ENCODE data around the gene SDHD. TPM values are rescaled to one million over a fixed set of nuclear protein-coding genes. Genes with fewer than 3 reads are reported as not detected.

Gene SDHD
- total RNA-seq (2022; extraction: Qiagen RNA extraction) = 57.4 to 72.2 TPM (median 63.7 TPM) in 5 replicates

DNA sequence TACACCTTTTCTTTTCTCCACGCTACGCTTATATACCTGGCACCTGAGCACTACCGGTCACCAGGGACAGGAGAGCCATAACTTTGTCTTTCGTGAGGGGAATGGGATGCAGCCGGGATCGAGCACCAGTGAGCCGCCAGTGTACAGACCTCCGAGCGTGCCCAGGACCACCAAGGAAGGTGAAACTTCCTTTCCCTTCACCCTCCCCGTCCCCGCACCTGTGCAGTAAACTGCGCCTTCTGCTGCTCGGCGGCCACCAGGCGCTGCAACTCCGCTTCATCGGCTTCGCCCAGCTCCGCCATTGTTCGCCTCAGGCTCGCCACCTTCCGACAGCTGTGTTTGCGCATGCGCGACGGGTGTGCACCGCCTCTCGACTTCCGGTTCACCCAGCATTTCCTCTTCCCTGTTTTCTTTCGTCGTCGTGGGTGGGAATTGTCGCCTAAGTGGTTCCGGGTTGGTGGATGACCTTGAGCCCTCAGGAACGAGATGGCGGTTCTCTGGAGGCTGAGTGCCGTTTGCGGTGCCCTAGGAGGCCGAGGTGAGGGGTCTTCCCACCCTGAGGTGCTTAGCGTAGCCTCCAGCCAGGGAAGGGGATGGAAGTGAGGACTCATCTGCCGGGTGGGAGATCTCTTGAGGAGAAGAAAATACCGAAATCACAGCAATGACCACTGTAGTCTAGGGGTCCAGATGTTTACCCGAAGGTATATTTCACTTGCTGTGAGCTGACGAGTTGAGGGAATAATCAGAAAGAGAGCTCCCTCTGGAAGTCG, at the start of gene SDHD, which contains the start of gene TIMM8B:
Gene SDHD, plus strand, starts transcription at position 452 of the 770 bp plus-strand sequence. Its CDS starts 35 bp downstream, at position 487.
Gene TIMM8B, minus strand, starts transcription at position 335 of the 770 bp plus-strand sequence. Its CDS starts 33 bp downstream, at position 302.

GRCh38 chr11:112073941-112074811, 12.5 kb upstream of the SDHD start, which contains the start of the genes NKAPD1 and PIH1D2:
Gene NKAPD1 (plus strand): TSS chr11:112074299. CDS start chr11:112075575, 1,276 bp downstream.
Gene PIH1D2 (minus strand): TSS chr11:112074017. CDS start chr11:112073174, 843 bp downstream.

Other genes starting within 250 kb of the SDHD start
- gene ALG9, start 215.3 kb upstream of the SDHD start, total RNA-seq (2022; extraction: Qiagen RNA extraction) = 19.6 to 25.2 TPM (median 21.7 TPM) in 5 replicates
- 1.4 to 1.6 TPM (median 1.5 TPM) in 5 replicates for gene FDXACB1, start 207.7 kb upstream of the SDHD start, total RNA-seq (2022; extraction: Qiagen RNA extraction)
- gene CFAP68, start 207.3 kb upstream of the SDHD start, total RNA-seq (2022; extraction: Qiagen RNA extraction) = 31.6 to 37.7 TPM (median 36.1 TPM) in 5 replicates
- 12.4 to 28.7 TPM (median 17.0 TPM) in 5 replicates for gene CRYAB, start 175.1 kb upstream of the SDHD start, total RNA-seq (2022; extraction: Qiagen RNA extraction)
- 0.09 TPM in 1 of 5 replicates, not detected in the others for gene HSPB2, start 174.1 kb upstream of the SDHD start, total RNA-seq (2022; extraction: Qiagen RNA extraction)
- 0.15 to 0.45 TPM (median 0.26 TPM) in 5 replicates for gene C11orf52, start 168.0 kb upstream of the SDHD start, total RNA-seq (2022; extraction: Qiagen RNA extraction)
- 6.1 to 10.3 TPM (median 9.6 TPM) in 5 replicates for gene DIXDC1, start 149.5 kb upstream of the SDHD start, total RNA-seq (2022; extraction: Qiagen RNA extraction)
- 26.5 to 34.1 TPM (median 31.1 TPM) in 5 replicates for gene DLAT, start 61.5 kb upstream of the SDHD start, total RNA-seq (2022; extraction: Qiagen RNA extraction)
- gene PIH1D2, start 12.9 kb upstream of the SDHD start, total RNA-seq (2022; extraction: Qiagen RNA extraction) = 0.70 to 1.4 TPM (median 1.1 TPM) in 5 replicates
- gene NKAPD1, start 12.6 kb upstream of the SDHD start, total RNA-seq (2022; extraction: Qiagen RNA extraction) = 15.9 to 18.2 TPM (median 17.3 TPM) in 5 replicates
- 56.0 to 75.2 TPM (median 59.3 TPM) in 5 replicates for gene TIMM8B, start 117 bp upstream of the SDHD start, total RNA-seq (2022; extraction: Qiagen RNA extraction)
- gene IL18, start 77.2 kb downstream of the SDHD start, total RNA-seq (2022; extraction: Qiagen RNA extraction) = 75.9 to 94.3 TPM (median 87.5 TPM) in 5 replicates
- not detected in 5 replicates for gene TEX12, start 80.5 kb downstream of the SDHD start, total RNA-seq (2022; extraction: Qiagen RNA extraction)
- 0.92 to 1.7 TPM (median 1.3 TPM) in 5 replicates for gene BCO2, start 88.6 kb downstream of the SDHD start, total RNA-seq (2022; extraction: Qiagen RNA extraction)
- gene PTS, start 139.6 kb downstream of the SDHD start, total RNA-seq (2022; extraction: Qiagen RNA extraction) = 25.6 to 30.0 TPM (median 28.2 TPM) in 5 replicates
- gene PLET1, start 174.0 kb downstream of the SDHD start, total RNA-seq (2022; extraction: Qiagen RNA extraction) = not detected in 5 replicates

All from A549 treated with dexamethasone at 1 μM for 4 hours (cell line).